Stimulated activated CD8-positive, alpha-beta memory T cell treated with anti-CD3 and anti-CD28 coated beads, Interleukin-4, amount 100 ng/mL, for 1 hour (primary cell): ENCODE measurements around the gene LMAN1L.

Source experiments
- DNase-seq, 2 donors: peaks; one replicate each; pipeline ENCODE4 v3.0.0-alpha.2; 2020; ENCODE audit warnings: low read depth in 2 of 2, low spot score in 1 of 2

The LMAN1L gene

DNA sequence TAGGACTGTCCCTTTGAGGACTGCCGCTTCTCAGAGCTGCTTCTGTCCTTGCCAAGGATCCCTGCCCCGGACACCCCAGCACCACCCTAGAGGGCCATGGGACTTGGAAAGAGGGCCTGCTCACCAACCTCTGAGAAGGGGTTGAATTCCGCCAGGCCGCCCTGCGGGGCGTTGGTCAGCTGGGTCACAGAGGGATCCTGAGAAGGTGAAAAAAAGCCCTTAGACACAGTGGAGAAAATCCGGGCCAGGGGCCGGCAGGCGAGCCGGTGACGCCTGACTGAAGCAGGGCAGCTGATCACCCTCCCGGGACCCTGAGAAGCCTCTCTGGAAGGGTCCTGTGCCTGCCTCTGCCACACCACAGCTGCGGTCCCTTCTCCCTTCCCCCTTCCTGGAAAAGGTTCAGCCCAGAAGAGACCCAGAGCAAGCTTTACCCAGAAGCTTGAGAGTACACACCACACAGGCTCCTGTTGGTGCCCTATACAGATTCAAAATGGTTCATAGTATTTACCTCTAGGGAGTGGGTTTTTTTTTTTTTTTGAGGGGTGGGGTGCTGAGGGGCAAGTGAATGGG, 41.9 kb downstream of the LMAN1L start:
- no peak for DNase-seq

DNA sequence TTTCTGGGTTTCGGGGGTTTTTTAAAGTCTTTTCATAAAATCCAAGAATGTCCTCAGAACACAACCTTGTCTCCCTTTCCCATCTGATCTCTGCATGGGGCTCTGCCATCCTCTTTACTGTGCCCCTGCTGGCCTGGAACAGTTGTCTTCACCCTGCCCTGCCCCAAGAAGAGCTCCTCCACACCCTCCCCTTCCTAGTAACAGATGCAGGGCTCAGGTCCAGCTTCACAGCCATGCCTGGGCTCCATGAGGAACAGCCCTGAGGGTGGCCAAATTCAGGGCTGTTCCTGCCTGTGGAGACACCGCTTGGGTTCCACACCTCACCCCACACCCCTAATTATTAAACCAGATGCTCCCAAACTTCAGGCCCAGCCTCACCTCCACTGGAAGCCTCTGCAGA, 43.2 kb downstream of the LMAN1L start:
- DNase-seq, result no peak

DNA sequence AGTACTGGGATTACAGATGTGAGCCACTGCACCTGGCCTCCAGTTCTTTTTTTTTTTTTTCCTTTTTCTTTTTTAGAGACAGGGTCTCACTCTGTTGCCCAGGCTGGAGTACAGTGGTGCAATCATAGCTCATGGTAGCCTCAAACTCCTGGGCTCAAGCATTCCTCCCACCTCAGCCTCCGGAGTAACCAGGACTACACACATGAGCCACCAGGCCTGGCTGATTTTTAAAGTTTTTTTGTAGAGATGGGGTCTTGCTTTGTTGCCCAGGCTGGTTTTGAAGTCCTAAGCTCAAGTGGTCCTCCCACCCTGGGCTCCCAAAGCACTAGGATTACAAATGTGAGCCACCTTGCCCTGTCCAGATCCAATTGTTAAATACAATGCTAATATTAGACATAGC, 43.9 kb downstream of the LMAN1L start:
- no peak for DNase-seq

DNA sequence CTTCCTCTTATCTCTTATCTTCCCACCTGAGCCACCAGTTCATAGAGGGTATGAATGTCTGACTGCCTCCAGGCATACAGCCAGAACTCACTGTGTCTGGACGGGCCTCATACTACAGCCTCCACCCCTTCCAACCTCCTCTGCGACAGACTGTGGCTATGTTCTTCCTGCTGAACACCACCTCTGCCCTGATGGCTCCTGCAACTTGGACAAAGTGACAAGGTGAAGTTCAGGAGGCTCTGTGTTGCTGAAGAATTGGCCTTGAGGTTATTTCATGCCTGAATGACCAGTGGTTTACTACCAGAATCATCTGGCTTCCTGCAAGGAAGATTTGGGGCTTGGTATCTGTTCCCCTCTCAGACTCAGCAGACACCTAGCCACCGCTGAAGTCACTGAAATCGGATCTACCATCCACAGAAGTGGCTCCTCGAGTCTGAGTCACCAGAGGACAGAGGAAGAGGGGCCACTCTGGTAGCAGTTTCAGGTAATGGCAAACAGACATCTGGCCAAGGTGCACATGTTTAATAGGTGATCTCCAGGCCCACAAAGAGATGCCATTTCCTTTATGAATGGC, 44.5 kb downstream of the LMAN1L start:
- DNase-seq, result no peak

DNA sequence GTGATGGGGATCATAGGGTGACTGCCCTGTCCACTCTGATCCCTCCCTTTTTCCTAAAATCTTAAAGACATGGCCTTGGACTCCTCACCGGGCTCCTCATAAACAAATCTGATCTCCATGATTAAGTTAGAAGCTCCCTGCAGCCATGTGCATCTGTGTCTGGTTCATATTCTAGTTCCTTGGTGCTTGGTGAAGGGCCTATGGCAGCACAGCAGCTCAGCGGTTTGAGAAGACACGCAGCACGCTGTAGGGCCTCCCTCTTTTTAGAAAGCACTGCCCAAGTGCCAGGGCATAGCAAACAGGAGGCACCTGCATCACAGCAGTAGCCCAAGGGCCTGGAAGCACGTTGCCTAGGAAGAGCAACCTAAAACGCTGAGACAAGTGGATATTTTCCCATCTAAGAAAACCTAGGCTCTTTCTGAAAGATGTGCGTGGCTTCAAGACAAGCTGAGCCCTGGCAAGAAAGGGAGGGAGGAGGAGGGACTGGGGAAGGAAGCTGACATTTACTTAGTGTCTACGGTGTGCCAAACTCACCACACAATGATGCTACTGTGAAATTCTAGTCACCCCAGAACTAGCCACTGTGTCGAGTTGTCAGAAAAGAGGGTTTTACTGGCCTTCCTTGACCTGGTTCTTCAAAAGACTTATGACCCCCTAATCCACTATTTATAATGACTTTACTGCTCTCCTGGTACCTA, 45.2 kb downstream of the LMAN1L start:
- DNase-seq, result no peak

DNA sequence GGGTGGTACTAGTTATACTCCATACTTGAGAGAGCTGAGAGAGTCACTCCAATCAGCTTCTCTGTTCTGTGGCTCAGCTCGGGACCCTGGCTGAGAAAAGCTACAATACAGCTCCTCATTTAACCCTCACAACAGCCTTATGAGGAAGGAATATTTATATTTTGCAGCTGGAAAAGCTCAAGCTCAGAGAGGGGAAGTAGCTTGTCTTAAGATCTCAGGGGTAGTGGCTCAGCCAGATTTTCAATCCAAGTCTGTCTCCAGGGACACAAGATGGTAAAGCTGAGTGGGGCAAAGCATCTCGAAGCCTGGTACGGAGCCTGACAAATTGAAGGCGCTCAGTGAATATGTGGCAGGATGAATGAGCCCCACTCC, 45.7 kb downstream of the LMAN1L start:
- no peak for DNase-seq

DNA sequence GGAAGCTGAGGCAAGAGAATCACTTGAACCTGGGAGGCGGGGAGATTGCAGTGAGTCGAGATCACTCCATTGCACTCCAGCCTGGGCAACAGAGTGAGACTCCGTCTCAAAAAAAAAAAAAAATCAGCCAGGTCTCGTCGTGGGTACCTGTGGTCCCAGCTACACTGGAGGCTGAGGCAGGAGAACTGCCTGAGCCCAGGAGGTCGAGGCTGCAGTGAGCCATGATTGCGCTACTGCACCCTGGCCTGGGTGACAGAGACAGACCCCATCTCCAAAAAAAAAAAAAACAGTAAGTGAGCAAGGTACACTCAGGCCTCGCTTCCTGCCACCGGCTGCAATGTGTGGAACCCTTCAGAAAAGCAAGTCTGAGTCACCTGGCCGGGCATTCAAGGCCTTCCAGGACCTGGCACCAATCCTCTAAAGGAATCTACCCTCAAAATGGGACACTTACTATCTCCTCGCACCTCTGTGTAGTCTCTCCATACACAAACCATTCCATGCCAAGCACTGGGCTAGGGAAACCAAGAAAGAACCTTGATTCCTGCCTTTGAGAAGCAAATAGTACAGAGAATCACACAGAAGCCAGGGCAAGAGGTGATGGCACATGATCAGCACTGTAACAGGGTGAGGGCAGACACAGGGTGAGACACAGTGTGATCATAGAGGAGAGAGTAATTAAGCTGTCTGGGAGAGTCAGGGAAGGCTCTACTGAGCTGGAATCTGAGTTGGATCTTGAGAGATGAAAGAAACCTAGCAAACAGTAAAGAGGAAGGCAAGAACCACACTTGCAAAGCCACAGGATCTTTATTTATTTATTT, 50.8 kb downstream of the LMAN1L start:
- DNase-seq, result no peak

DNA sequence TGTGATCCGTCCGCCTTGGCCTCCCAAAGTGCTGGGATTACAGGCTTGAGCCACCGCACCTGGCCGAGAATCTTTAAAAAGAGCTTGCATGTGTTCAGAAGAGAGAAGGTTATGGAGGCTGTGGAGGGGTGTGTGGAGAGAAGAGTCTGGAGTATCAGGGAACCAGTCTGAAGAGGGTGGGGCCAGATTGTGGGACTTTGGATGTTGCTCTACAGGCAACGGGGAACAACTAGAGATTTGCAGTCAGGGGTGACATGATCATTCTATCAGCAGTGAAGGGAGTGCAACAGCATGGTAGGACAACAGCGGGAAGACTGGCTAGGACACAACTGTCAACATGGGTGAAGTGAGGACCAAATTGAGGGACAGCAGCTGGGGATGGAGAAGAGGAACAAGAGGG, 51.7 kb downstream of the LMAN1L start:
- no peak for DNase-seq

DNA sequence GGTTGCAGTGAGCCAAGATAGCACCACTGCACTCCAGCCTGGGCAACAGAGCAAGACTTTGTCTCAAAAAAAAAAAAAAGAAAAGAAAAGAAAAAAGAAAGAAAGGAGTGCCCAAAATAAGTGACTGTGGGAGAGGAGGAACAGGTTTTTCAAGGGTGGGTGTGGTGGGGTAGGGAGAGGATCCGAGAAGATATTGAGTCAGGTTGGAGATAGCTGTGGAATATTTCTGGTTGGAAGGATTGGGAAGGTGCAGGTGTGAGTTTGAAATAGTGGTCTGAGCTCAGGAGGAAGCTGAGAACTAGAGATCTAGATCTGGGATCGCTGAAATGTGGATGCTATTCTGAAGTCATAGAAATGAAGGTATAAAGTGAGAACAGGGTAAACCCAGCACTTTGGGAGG, 52.7 kb downstream of the LMAN1L start:
- no peak for DNase-seq

DNA sequence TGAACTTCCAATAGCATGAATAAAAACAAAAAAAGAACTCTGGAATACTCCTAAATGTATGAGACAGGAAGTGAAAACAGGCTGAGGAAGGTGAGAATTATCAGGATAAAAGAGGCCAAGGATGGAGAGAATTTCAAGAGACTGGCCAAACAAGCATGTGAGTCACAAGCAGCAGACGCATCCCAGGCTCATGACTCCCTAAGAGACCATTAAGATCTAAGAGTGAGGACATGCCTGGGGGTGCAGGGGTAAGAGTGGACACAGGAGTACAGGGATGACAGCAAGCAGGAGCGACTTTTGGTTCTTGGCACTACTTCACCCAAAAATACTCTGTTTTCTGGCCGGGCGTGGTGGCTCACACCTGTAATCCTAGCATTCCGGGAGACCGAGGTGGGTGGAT, 53.5 kb downstream of the LMAN1L start:
- no peak for DNase-seq

DNA sequence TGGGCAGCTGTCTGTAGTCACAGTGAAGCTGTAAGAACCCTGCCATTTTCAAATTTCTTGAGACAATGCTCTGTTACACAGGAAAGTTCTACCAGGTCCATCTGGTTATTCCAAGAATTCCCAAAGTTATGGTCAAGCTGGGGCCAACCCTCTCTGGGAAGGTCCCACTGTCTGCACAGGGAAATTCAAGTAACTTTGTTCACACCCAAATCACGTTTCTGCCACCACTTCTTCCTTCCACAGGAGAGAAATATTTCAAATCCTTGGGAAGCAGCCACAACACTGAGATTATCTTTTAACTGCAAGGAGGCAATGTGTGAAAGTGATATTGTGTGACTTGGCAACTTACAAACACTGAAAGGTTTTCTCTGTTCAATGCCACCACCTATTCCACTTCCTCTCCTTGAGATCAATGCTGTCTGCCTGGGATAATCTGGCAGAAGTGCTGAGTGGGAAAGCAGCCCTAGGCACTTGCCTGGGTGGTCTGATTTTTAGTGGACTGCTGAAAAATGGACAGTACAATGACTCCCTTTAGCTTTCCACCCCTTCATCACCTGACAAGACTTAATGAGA, 54.9 kb downstream of the LMAN1L start:
- DNase-seq, result no peak

DNA sequence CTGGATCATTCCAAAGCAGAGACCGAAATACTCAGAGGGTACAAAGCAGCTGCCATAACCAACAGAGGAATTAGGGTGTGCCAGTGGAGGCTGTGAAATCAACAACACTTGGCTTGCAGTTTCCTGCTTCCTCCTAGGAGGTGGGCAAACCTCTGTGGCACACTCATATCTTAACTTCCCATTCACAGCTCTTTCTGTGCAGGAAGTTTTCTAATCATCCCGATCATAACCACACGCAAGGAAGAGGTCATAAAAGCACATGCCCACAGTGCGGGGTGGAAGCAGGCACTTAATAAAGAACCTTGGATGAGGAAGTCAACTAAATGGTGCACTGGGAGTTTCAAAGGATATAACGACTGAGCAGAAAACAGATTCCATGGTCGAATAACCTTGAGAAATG, 55.4 kb downstream of the LMAN1L start:
- no peak for DNase-seq

DNA sequence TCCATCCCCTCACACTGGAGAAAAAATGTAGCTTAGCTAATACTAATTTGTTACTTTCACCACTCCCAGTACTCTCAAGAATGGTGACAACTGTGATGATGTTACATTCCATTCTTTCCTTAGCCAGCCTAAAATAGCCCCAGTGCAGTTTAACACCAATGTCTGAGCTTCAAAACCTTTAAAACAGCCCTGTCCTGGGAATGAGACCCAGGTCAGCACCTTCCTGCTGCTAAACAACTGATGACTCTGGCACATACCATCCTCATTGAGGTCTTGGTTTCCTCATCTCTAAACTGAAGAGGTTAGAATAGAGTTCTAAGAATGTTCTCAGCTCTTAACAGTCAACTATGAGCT, 56.7 kb downstream of the LMAN1L start:
- DNase-seq, result no peak

DNA sequence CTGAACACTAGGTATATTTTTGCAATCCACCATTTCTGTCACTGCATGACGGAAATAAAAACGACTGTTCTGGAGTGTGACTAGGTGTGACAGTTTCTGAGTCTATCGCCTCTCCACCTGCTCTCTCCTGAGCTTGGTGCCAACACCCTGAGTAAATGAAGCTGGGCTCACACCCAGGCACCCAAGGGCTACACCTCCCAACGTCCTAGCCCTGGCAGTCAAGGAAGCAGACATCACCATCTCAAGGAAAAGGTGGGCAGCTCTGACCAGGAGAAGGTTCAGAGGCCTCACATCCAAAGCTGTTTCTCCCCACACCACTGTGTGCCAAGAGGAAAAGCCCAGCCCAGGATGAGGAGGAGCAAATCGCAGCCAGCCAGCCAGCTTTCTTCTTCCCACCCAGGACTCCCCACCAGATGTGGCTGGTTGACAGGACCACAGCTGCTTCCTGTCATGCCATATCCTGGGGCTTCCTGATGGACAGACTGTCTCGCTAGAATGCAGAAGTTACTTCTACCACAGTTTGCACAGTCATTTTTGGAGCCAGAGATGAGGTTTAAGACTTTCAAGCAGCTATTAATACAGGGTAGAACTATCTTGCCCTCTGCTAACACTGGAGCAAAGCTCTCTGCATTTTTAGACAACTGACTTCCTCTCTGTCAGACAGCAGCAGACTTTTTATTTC, 57.2 kb downstream of the LMAN1L start:
- DNase-seq, result no peak

DNA sequence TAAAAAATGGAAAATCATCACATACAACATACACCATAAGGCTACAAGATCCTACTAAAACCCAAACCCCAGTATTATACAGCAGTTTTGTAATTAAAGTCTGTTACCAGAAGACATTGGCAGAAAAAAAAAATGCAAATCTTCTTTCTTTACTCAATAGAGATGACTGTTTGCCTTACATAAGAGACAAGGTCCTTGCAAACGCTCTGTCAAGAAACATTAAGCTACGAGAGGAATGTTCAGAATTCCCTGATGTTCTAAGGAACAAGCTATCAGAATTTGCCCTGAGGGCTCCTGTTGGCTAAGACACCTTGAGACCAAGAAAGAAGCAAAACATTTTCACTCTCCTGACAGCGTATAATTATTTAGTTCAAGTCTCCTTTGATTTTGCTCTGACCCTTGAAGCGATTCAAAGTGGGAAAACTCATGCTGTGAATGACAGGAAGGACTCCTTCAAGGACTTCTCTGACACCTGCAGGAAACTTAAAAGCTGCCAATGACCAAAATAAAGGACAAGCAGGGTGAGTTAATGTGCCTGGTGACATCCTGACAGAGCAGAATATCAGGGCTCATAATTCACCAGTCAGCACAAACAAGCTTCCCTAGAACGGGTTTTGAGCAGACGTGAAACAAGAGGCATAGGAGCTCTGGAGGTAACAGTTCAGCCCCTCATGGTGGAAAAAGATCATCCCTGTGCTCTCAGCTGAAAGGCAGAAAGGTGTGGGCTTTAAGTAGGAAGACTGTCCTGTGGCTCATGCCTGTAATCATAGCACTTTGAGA, 58.0 kb downstream of the LMAN1L start:
- no peak for DNase-seq

DNA sequence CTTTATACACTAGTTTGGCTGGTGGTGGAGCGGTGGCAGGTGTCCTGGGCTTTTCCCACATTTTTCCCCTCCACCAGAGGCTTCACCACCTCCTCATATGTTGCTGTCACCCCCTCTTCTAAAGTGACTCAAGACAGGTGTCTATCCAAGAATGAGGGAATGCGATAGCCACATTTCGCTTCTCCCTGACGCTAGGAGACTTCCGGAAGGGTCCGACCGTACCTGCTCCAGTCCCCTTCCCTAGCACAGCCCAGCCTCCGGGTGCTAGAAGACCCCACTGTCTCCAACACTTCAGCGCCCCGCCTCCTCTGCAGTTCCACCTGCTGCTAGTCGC, 60.0 kb downstream of the LMAN1L start:
- DNase-seq, result no peak

DNA sequence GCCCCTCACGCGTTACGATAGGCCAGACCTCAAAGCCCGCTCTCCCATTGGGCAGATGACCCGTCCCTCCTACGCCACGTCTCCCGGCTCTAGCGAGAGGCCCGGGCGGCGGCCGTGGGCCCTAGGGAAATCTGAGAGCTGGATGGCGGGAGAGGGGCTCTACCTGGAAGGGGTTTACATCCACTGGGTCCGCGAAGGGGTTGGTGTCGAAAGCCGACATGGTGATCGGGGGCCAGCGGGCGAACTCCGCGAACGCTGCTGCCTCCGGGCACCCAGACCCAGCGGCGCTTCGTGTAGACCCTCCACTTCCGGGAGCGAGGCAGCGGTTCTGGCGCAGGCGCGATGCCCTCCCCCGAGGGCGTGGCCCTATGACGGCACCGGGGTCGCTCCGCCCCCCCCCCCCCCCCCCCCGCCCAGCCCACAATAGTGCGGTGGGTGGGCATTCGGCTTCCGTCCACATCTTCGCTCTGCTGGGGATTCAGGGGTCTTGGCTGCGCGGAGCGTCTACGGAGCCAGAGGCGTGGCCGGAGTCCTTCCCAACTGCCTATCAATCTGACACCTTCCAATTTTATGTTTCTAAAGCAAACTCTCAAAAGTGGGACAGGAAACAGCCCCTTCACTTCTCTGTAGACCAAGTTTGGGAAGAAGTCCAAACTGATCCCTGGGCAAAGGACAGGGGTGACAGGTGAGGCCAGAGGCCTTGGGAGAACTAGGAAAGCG, 60.6 kb downstream of the LMAN1L start, which contains the start of gene SCAMP2:
TSS of gene SCAMP2 (minus strand) at position 330 of the 720 bp plus-strand sequence. CDS start at position 220, 110 bp downstream.
- peak; percentile 80 to 87 for DNase-seq

DNA sequence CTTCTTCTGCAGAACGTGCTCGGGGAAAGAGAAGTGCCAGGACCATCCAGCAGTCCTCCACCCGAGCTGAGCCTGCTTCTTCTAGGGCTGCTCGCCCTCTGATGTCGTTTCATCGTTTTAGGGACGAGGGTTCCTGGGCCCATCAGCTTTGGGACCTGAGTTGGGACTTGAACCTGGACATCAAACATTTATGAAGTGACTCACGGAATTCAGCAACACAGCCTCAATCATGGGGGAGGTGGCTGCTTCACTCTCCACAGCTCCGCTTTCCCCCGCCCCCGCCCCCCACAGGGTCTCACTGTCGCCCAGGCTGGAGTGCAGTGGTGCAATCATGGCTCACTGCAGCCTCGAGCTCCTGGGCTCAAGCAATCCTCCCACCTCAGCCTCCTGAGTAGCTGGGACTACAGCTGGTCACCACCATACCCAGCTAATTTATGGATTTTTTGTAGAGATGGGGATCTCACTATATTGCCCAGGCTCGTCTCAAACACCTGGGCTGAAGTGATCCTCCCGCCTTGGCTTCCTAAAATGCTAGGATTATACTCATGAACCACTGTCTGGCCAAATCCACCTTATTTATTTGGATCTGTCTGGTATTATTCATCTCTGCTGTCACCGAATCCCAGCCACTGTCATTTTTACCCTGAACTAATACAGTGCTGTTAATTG, 61.3 kb downstream of the LMAN1L start:
- no peak for DNase-seq
